GM10248 (cell line): ENCODE measurements around the gene SCRN3.
A peak's percentile ranks its signal among the peaks of the same experiment; 100 is the strongest.

ENCODE experiments used
- CTCF ChIA-PET: fragments of 300-600 bp; sonication (Branson Sonifier 250); formaldehyde crosslinking; extraction: SDS; loops from one replicate; lab custom pipeline; 2021; ENCODE audit warnings: antibody characterized with exemption; lab: Yijun Ruan, JAX
- POLR2A ChIA-PET: fragments of 350-650 bp; sonication (Branson Sonifier 250); formaldehyde crosslinking; extraction: SDS; loops from one replicate; lab custom pipeline; 2020; ENCODE audit warnings: antibody characterized with exemption; lab: Yijun Ruan, JAX
- DNase-seq: peaks from one replicate; pipeline ENCODE4 v3.0.0; 2012; ENCODE audit errors: extremely low spot score
- CTCF ChIP-seq: IDR thresholded peaks from 2 replicates; pipeline ENCODE4 v1.5.1; 2012; ENCODE audit warnings: mild to moderate bottlenecking, low read depth; ENCODE audit errors: extremely low read depth, missing control alignments, control extremely low read depth

SCRN3 gene

GRCh38 chr2:174445248-174445647 is 49.7 kb downstream of the SCRN3 start:
- TF ChIP-seq CTCF: no peak
- ChIA-PET POLR2A (no interaction called here), CTCF (no interaction called here)
- no peak for DNase-seq

- no peak for TF ChIP-seq CTCF
- DNase-seq: no peak
- POLR2A ChIA-PET: no interaction called here
- CTCF ChIA-PET: interaction anchor here (0.9 to 1.4 kb wide), 4 partner anchors 9 to 100 kb away, joined by 3 to 8 read pairs (median 4); no protein-coding TSS in a partner anchor
These were observed 51.0 kb downstream of the SCRN3 start for GRCh38 chr2:174446531-174446930.

GRCh38 chr2:174449033-174449432 is 53.5 kb downstream of the SCRN3 start:
- TF ChIP-seq CTCF: no peak
- DNase-seq: no peak
- ChIA-PET POLR2A (no interaction called here), CTCF (no interaction called here)

GRCh38 chr2:174450021-174450816 is 54.7 kb downstream of the SCRN3 start:
- CTCF ChIA-PET: interaction anchor here (0.8 to 1.7 kb wide), 4 partner anchors 12 to 97 kb away, joined by 3 to 5 read pairs (median 4); no protein-coding TSS in a partner anchor
- POLR2A ChIA-PET: no interaction called here
- no peak for TF ChIP-seq CTCF
- DNase-seq: peak; percentile 22

GRCh38 chr2:174454566-174454965 is 59.0 kb downstream of the SCRN3 start:
- DNase-seq: no peak
- ChIA-PET CTCF (no interaction called here), POLR2A (no interaction called here)
- no peak for TF ChIP-seq CTCF

GRCh38 chr2:174461221-174461620 is 65.7 kb downstream of the SCRN3 start:
- ChIA-PET CTCF (interaction anchor here (0.8 to 7.5 kb wide), 16 partner anchors 11 to 1059 kb away, joined by 3 to 136 read pairs (median 6); partner anchors contain the start of genes GPR155 and WIPF1), POLR2A (no interaction called here)
- DNase-seq: no peak
- TF ChIP-seq CTCF: no peak
